SK-N-SH (cell line): ENCODE results near the gene KCNJ16. TPM values are rescaled to one million over a fixed set of nuclear protein-coding genes. Genes with fewer than 3 reads are reported as not detected.

Experiments
- polyA plus RNA-seq, 3 experiments: library from polyadenylated mRNA; depleted of rRNA; stranded (reverse); fragments of >200 nt; gene quantifications; 2 replicates each; pipeline ENCODE4 v1.2.3, GENCODE V29; 2012

Gene KCNJ16
- polyA plus RNA-seq, 1 of the 3 experiments (the other 2 are of a cell fraction), result not detected

Other genes starting within 250 kb of the KCNJ16 start
- 0.18 and 0.21 TPM in 2 replicates for gene KCNJ2, start 94.3 kb downstream of the KCNJ16 start, polyA plus RNA-seq (2012; rRNA removed)